ENCODE data around the gene UBE2G1.

UBE2G1 gene

DNA sequence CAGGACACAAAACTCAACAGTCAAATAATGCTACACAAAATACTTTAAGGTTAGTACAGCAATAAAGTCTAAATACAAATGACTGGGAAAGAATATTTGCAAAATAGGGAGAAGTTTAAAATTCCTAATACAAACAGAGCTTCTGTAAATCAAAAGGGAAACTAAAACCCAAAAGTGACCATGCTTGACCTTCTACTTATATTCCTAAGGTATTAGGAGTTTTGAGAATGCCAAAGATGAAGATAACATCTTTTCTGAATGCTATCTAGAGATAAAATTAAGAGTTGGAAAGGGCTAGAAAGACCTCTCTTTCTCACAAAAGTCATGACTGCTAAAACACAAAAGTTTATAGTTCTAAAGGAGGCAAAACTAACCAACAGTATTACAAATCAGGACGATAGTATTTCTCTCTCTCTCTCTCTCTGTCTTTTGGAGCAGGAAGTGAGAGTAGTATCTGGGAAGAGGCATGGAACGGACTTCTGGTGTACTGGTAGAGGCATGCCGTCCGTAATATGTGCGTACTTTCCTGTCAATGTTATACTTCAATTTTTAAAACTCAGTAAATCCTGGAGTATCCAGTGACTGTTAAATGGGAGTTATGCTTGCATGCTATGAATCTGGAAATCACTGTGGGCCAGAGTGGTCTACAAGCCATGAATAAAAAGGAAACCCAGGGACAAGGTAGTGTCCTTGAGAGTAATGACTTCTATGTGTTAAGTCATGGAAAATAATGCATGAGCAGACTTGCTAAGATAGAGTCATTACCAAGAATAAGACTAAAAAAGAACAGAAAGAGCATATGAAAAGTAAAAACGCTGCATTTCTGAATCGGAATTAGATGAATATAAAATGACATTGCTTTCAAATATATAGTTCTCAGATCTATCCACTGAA is 53.0 kb downstream of the UBE2G1 start:
- TF ChIP-seq POLR2A (IDR thresholded peaks at IDR 0.05; ENCODE audit: low read depth, low read length) (no peak), POLR2AphosphoS5 (IDR thresholded peaks at IDR 0.05; ENCODE audit: low read depth, low read length) (no peak), TAF1 (IDR thresholded peaks at IDR 0.05; ENCODE audit: borderline replicate concordance, low read depth, low read length) (no peak)
- FAIRE-seq (peak; percentile 81), DNase-seq (ENCODE audit: insufficient read length) (no peak)

DNA sequence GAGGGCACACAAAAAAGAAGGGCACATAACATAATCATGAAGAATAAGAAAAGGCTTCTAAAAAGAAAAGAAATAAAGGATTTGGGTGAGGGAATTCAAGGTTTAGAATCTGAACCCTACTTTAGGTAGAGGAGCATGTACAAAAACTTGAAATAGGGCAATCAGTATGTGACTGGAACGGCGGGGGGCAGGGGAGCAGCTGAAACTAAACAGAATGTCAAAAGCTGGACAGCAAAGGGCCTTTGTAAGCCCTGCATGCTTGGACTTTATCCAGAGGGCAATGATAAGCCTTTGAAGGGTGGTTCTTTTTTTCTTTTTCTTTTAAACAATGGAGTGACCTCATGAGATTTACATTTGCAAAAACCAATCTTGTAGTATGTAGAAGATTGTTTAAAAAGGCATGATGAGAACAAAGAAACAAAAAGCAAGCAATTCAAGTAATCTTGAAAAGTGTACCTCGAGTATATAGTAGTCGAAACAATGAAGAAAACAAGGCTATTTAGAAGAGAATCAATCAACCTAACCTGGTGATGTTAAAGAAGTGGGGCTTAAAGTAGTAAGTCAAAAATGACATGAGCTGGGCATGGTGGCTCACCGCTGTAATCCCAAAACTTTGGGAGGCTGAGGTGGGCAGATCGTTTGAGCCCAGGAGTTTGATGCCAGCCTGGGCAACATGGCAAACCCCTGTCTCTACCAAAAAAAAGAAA is 56.0 kb downstream of the UBE2G1 start:
- TF ChIP-seq POLR2AphosphoS5 (IDR thresholded peaks at IDR 0.05; ENCODE audit: low read depth, low read length): no peak
- TF ChIP-seq TAF1 (IDR thresholded peaks at IDR 0.05; ENCODE audit: borderline replicate concordance, low read depth, low read length): no peak
- TF ChIP-seq POLR2A (IDR thresholded peaks at IDR 0.05; ENCODE audit: low read depth, low read length): no peak
- FAIRE-seq (no peak), DNase-seq (ENCODE audit: insufficient read length) (no peak)

GRCh38 chr17:4309897-4310296 is 56.6 kb downstream of the UBE2G1 start:
- TF ChIP-seq TAF1 (IDR thresholded peaks at IDR 0.05; ENCODE audit: borderline replicate concordance, low read depth, low read length) (no peak), POLR2AphosphoS5 (IDR thresholded peaks at IDR 0.05; ENCODE audit: low read depth, low read length) (no peak), POLR2A (IDR thresholded peaks at IDR 0.05; ENCODE audit: low read depth, low read length) (no peak)
- DNase-seq (ENCODE audit: insufficient read length): no peak
- peak; percentile 21 for FAIRE-seq

GRCh38 chr17:4307179-4307930 is 59.1 kb downstream of the UBE2G1 start:
- TF ChIP-seq POLR2A (IDR thresholded peaks at IDR 0.05; ENCODE audit: low read depth, low read length): no peak
- TF ChIP-seq TAF1 (IDR thresholded peaks at IDR 0.05; ENCODE audit: borderline replicate concordance, low read depth, low read length): no peak
- TF ChIP-seq POLR2AphosphoS5 (IDR thresholded peaks at IDR 0.05; ENCODE audit: low read depth, low read length): no peak
- no peak for DNase-seq (ENCODE audit: insufficient read length)
- no peak for FAIRE-seq

- TF ChIP-seq POLR2AphosphoS5 (IDR thresholded peaks at IDR 0.05; ENCODE audit: low read depth, low read length): no peak
- no peak for TF ChIP-seq TAF1 (IDR thresholded peaks at IDR 0.05; ENCODE audit: borderline replicate concordance, low read depth, low read length)
- no peak for FAIRE-seq
- DNase-seq (ENCODE audit: insufficient read length): no peak
These were observed 61.3 kb downstream of the UBE2G1 start for GRCh38 chr17:4305224-4305623.

GRCh38 chr17:4304417-4305027 is 62.0 kb downstream of the UBE2G1 start:
- no peak for FAIRE-seq
- TF ChIP-seq POLR2A (IDR thresholded peaks at IDR 0.05; ENCODE audit: low read depth, low read length): no peak
- TF ChIP-seq POLR2AphosphoS5 (IDR thresholded peaks at IDR 0.05; ENCODE audit: low read depth, low read length): no peak
- TF ChIP-seq TAF1 (IDR thresholded peaks at IDR 0.05; ENCODE audit: borderline replicate concordance, low read depth, low read length): no peak
- DNase-seq (ENCODE audit: insufficient read length): peak; percentile 19

DNA sequence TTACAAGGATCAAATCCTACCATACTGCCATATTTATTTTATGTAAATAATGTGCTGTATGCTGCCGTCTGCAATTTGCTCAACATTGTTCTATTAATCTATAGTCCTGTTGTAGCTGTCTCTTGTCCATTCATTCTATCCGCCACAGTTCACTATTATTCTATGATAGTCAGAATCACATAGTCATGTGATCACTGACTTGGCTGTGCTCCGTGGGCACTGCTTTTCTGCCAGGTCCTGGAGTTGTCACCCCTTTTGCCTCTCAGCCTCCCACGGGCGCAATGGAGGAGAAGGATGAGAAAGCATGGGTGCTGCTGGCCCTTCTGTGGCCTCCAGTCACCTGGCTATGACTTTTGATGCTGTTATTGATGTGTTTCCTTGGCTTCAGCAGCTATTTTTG is 65.4 kb downstream of the UBE2G1 start:
- FAIRE-seq (no peak), DNase-seq (ENCODE audit: insufficient read length) (no peak)
- TF ChIP-seq POLR2A (IDR thresholded peaks at IDR 0.05; ENCODE audit: low read depth, low read length) (no peak), TAF1 (IDR thresholded peaks at IDR 0.05; ENCODE audit: borderline replicate concordance, low read depth, low read length) (no peak), POLR2AphosphoS5 (IDR thresholded peaks at IDR 0.05; ENCODE audit: low read depth, low read length) (no peak)

GRCh38 chr17:4297351-4297750 is 69.1 kb downstream of the UBE2G1 start:
- peak; percentile 73 for FAIRE-seq
- no peak for DNase-seq (ENCODE audit: insufficient read length)
- no peak for TF ChIP-seq POLR2AphosphoS5 (IDR thresholded peaks at IDR 0.05; ENCODE audit: low read depth, low read length)
- no peak for TF ChIP-seq POLR2A (IDR thresholded peaks at IDR 0.05; ENCODE audit: low read depth, low read length)
- TF ChIP-seq TAF1 (IDR thresholded peaks at IDR 0.05; ENCODE audit: borderline replicate concordance, low read depth, low read length): no peak

GRCh38 chr17:4295686-4296085 is 70.8 kb downstream of the UBE2G1 start:
- DNase-seq (ENCODE audit: insufficient read length): no peak
- FAIRE-seq: no peak
- TF ChIP-seq TAF1 (IDR thresholded peaks at IDR 0.05; ENCODE audit: borderline replicate concordance, low read depth, low read length) (no peak), POLR2A (IDR thresholded peaks at IDR 0.05; ENCODE audit: low read depth, low read length) (no peak), POLR2AphosphoS5 (IDR thresholded peaks at IDR 0.05; ENCODE audit: low read depth, low read length) (no peak)

GRCh38 chr17:4293572-4293971 is 72.9 kb downstream of the UBE2G1 start:
- DNase-seq (ENCODE audit: insufficient read length): peak; percentile 12
- no peak for TF ChIP-seq TAF1 (IDR thresholded peaks at IDR 0.05; ENCODE audit: borderline replicate concordance, low read depth, low read length)
- TF ChIP-seq POLR2A (IDR thresholded peaks at IDR 0.05; ENCODE audit: low read depth, low read length): no peak
- no peak for TF ChIP-seq POLR2AphosphoS5 (IDR thresholded peaks at IDR 0.05; ENCODE audit: low read depth, low read length)
- peak; percentile 56 for FAIRE-seq

DNA sequence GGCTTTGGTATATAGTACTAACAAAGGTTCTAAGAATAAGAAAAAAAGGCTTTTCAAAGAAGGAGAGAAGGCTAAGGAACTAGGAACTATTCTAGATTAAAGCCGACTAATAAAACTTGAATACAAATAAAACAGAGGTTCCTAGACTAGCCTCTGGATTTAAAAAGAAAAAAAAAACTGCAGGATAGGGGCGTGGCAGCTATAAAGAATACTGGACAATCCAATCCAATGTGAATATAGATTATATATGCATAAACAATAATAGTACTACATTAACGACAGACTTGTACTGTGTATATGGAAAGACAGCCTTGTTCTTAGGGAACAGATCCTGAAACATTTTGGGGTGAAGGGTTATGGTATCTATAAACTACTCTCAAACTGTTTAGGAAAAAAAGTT is 78.8 kb downstream of the UBE2G1 start:
- FAIRE-seq: no peak
- TF ChIP-seq TAF1 (IDR thresholded peaks at IDR 0.05; ENCODE audit: borderline replicate concordance, low read depth, low read length): no peak
- TF ChIP-seq POLR2AphosphoS5 (IDR thresholded peaks at IDR 0.05; ENCODE audit: low read depth, low read length): no peak
- no peak for DNase-seq (ENCODE audit: insufficient read length)

Data from GM12892 (cell line).